ENCODE measurements around the gene NOX3.

NOX3 gene

DNA sequence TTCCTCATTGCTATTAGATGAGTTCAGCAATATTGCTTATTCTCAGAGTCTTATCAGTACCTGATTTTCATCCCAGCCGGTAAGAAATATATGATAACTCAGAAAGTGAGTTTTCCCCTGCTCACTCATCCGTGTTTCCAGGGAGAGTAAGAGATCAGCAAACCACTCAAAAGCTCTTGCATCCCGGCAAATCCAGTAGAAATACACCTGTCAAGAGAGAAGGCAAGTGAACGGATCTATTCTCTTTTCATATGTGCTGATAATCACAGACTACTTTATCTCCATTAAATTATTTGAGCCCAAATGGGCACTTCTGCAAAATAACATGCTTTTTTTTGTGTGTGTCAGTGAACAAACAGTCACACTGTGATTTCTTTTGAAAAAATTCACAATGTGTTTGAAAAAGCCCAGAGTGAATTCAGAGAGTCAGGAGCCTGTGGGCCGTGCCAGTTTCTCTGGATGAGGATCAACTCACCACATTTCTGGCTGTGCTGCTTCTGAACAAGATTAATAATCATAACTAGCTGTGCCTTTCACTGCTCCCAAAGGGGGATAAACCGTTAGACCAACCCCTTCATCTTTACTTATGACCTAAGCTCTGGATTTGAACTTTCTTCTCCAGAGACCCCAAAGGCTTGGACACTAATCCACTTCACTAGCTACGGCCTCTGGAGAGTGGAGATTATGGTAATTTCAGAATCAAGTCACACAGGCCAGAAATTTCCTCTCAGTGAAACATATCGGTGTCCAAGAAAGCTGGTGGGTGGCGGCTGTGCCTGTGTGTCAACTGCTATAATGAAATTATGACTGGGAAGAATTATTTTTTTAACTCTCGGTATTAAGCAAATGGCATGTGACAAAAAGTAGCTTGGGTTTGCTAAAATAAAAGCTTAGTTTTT lies 44.2 kb downstream of the NOX3 start:
- no peak for TF ChIP-seq CTCF (IDR thresholded peaks at IDR 0.05; ENCODE audit: insufficient read depth, low read depth, low read length, missing control alignments)
- no peak overlapping the region for H3K4me3 ChIP-seq (ENCODE audit: low read length)
- DNase-seq (ENCODE audit: low read depth), result no peak

- DNase-seq (ENCODE audit: low read depth), result no peak
- no peak overlapping the region for H3K4me3 ChIP-seq (ENCODE audit: low read length)
- TF ChIP-seq CTCF (IDR thresholded peaks at IDR 0.05; ENCODE audit: insufficient read depth, low read depth, low read length, missing control alignments), result no peak
Measured at GRCh38 chr6:155409391-155409790, 46.2 kb downstream of the NOX3 start.

DNA sequence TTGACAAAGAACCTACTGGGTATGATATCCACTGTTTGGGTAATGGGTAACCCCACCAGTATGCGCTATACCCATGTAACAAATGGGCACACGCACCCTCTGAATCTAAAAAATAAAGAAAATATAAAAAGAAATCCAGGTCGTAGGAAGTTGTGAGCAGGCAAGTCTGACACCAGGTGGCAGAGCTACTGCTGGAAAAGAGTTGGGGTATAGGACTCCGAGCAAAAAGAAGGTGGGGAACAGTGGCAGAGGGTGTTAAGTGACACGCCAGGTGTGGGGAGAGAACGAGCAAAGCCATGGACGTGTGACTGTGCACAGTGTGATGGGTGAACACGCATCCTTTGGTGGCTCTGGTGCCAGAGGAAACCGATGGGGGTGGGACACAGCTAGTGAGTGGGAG lies 46.7 kb downstream of the NOX3 start:
- no peak for DNase-seq (ENCODE audit: low read depth)
- no peak overlapping the region for H3K4me3 ChIP-seq (ENCODE audit: low read length)
- TF ChIP-seq CTCF (IDR thresholded peaks at IDR 0.05; ENCODE audit: insufficient read depth, low read depth, low read length, missing control alignments), result no peak

DNA sequence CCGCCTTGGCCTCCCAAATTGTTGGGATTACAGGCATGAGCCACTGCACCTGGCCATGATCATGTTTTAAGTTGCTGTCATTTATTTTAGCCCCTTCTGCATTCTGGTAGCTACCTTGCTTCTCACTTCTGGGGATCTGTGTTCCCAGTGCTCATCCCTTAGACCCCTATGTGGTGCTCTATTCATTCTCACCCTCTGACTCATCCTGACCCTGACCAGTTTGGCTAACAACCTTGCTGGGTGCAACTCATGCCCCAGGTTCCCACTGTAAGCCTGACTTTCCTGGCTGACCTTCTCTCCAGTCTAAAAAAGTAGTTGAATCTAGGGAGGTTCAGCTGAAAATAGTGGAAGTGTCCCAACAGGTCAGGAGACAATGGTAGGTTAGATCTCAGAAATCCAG lies 47.4 kb downstream of the NOX3 start:
- no peak overlapping the region for H3K4me3 ChIP-seq (ENCODE audit: low read length)
- TF ChIP-seq CTCF (IDR thresholded peaks at IDR 0.05; ENCODE audit: insufficient read depth, low read depth, low read length, missing control alignments), result no peak
- DNase-seq (ENCODE audit: low read depth), result no peak

DNA sequence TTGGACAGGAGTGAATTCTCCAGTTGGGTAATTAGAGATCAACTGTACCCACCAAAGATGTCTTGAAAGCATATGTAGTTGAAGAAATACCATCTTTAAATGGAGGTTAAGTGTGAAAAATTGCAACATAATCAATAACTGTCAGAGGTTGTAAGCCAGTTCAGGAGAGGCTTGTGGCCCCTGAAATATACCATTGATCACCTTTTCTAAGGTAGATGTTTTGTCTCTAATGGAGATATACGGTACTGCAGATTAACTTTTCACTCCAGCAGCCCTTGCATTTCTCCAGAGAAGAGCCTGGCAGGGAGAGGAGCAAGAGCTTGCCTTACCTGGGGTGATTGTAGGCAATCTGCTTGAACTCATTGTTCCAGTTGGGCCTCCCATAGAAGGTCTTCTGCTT lies 48.8 kb downstream of the NOX3 start:
- no peak for TF ChIP-seq CTCF (IDR thresholded peaks at IDR 0.05; ENCODE audit: insufficient read depth, low read depth, low read length, missing control alignments)
- no peak for DNase-seq (ENCODE audit: low read depth)
- H3K4me3 ChIP-seq (ENCODE audit: low read length), result no peak overlapping the region

- TF ChIP-seq CTCF (IDR thresholded peaks at IDR 0.05; ENCODE audit: insufficient read depth, low read depth, low read length, missing control alignments), result no peak
- DNase-seq (ENCODE audit: low read depth), result no peak
- no peak overlapping the region for H3K4me3 ChIP-seq (ENCODE audit: low read length)
Measured at GRCh38 chr6:155404937-155405336, 50.7 kb downstream of the NOX3 start.
